Pons (tissue), 1 donor: ENCODE measurements around the gene PDE1A.

ENCODE experiments used
- DNase-seq: peaks from one replicate; pipeline ENCODE4 v3.0.0-alpha.2; 2016; ENCODE audit warnings: low spot score

The PDE1A gene

DNA sequence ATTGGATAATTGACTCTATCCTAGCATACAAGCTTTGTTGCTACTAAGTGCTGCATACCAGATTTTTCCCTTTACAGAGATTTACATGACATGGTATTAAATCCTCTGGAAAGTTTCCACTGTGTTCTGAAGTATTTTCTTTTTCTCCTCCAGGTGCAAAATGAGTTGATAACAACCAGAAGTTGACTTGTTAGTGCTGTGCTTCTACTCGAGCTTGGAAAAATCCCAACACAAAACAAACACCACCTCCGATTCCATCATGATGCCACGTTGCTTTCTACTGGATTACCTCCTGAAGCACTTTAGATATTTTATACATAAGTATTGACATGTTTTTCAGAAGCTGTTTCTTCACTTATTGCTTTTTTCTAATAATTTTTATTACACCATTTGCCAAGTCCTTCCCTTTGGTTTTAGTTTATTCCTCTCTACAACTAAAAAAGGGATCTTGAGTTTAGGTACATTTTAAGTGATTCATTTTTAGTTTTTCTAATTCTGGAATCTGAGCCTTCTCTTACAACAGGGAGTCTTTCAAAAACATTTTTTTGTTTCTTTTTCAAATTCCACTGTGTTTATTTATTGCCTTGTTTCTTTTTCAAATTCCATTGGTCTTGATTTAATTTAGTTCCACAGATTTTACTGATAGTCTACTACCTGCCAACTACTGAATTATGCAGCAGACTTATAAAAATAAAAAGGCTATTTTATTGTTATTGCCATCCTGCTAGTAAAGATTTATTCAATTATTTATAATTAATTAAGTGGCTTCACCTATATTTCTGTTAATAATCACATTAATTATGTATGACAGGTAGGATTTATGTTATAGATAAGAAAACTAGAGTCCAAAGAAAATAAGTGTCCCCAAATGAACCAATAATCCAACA, 297.8 kb downstream of the PDE1A start:
- DNase-seq: no peak

DNA sequence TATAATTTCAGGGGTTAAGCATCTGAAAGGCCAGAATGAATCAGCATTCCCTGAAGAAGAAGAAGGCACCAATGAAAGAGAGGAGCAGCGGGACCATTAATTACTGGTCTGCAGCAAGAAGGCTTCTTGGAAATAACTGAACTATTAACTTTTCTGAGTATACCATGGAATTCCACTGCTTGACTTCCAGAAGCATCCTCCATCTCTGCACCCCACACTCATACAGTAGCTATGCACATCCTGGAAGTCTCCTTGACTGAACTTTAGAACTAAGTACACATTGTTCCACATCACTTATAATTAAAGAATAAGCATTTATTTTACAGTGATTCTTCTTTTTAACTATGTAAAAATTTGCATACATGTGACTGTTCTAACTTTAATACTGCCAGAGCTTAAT, 309.6 kb downstream of the PDE1A start:
- DNase-seq: no peak

DNA sequence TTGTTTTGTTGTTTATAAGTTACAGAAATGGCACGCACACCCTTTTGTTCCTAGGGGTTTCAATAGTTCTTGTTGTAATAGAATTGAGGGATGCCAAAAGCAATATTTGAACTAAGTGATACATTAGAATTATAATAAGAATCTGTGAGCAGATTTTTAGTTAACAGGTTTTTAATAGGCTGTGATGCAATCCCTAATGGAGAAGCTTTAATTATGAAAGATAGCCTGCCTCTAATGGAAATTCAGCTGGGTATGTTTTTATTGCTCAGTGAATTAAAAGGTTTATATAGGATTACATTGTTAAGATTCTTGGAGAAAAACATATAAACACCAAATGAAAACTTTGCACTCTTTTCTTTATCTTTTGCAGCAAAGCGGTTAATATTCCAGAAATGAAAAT, 310.1 kb downstream of the PDE1A start:
- DNase-seq: no peak

DNA sequence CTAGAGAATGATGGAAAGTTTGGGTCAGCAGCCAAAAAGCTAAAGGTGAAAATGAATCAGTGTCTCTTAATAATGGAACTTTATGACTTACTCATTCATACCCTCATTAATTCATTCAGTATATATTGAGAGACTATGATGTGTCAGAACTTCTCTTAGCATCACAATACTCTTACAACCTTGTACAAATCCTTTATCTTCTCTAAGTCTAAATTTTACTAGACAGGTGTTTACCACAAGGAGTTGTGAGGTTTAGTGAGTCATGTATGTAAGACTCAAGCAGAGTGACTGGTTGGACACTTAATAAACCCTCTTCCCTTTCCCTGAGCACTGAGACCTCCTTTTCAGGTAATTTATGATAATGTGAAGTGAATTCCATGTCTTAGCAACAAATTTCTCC, 311.6 kb downstream of the PDE1A start:
- DNase-seq: no peak

DNA sequence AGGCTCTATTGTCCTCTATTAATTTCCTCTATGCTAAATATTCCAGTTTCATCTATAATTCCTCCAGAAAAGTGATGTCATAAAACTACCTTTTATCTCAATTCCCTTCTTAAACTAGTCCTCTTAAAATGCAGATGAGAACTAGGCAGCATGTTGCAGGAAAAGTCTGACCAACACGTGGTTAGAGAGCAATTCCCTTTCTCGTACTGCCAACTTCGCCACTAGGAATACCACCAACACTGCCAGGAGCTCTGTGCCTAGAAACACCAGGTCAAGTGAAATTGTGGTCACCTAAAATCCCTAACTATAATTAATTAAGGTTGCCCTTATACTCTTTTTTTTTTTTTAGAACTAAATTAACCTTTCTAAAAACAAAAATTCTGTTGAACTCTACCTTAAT, 313.5 kb downstream of the PDE1A start:
- no peak for DNase-seq

DNA sequence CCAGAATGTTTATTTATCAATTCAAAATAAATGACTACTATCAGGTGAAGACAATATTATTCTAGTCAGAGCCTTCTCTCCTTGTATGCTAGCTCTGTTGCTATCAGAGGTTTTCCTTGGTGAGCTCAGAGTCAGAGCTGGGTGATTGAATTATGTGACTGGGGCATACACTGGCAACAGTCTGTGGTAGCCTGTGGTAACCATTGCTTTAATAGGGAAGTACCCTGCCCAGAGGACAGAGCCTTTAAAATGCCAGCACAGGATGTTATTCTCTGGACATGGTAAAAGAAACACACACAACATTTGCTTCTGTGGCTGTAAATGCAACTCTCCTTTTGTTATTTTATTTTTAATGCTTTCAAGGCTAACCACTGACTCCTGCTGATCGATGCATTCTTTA, 316.5 kb downstream of the PDE1A start:
- no peak for DNase-seq

DNA sequence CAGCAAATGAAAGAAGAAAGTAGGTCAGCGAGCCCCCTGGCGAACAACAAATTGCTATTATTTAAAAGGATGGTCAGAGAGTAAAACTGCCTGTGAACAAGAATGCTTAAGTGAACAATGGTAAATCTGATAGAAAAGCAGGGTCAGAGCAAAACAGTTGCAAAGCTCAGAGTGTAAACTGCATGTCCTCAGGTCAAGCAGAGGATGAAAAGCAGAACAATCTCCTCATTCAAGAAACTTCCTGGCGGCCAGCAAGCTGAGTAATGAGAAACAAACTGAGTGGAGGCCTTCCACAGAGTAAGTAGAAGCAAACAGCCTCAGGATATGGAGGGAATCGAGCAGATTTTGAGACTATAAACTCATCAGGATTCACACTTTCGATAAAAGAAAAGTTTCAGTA, 323.3 kb downstream of the PDE1A start:
- DNase-seq: peak; percentile 45

DNA sequence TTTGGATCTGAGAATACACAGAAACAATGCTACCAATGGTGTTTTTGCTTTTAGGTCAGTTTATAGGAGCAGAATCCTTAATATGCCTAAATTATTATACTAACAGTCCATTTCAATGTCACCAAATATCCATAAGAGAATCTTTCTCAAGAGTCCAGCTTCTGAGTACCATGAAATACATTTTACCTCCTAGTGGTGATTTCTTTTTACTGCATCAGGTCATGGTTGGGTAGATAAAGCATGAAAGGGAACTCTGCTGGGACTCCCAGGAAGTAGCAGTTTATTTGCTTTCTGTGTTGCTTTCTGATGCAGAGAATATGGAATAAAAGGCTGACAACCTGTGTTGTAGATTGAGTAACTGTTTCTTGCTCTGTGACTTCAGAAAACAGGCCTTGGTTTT, 325.6 kb downstream of the PDE1A start:
- no peak for DNase-seq

DNA sequence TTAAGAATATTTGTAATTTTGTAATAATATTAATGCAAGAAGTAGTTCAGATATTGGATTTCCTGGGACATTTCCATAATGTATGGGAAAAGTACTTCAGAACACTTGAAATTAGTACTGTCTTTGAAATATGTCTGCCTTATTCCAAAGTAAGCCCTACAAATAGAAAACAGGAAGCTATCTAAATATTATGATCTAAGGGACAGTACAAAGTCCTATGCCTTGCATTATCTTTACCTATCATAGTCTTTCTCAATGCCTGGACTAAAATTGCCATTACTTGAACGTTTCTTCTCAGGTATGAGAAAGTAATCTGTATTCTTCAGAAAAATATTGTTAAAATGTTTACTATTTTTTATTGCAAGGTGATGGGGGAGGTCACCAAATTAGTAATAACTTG, 328.2 kb downstream of the PDE1A start:
- DNase-seq: no peak

DNA sequence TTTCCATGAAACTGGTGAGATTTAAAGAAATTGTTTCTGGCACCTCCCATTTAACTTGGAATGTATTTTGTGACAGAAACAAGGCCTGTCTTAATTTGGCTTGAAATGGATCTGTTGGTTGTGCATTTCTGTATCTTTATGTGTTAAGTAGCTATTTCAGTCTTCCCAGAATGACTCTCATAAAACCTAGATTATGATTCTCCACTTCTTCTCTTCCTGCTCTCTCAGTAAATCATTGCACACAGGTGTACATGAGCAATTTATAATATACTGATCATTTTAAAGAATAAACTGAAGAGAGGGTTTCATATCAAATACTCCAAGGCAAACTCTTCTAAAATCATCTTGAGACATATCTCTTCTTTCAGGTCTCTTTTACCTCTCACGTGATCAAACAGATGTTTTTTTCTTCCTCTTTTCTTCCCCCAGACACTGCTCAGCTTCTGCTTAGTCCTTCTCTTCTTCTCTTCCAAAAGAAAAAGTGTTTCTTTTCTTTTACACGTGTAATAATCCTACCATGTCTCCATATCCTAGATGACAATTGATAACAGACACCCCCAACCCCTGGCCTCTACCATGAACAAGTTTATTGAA, 329.2 kb downstream of the PDE1A start:
- DNase-seq: no peak

DNA sequence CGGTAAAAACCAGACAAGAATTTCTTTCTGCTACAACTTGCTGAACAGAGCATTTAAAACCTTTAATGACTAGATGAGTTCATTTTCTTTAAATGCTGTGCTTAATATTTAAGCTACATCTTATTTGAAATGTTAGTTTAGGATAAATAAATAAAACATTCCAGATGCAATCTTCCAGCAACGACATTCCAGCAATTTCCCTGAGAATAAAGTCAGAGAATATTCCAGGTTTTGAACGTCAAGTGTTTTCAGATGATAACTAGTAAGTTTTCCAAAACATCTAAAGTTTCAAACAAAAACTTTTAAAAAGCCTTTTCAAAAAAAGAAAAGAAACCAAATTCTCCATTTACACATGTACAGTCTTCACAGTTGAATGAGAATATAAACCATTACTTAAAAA, 336.4 kb downstream of the PDE1A start:
- DNase-seq: no peak
